PC-3 (cell line): ENCODE data around the gene KCNH5.

Experiments
- CTCF ChIP-seq: fragments of 300-600 bp; sonication (generic); conservative IDR thresholded peaks from 2 replicates; pipeline ENCODE4 v1.5.1; 2017; ENCODE audit warnings: antibody characterized with exemption, low read depth, mild to moderate bottlenecking, low read length
- EZH2phosphoT487 ChIP-seq: fragments of 300-600 bp; sonication (generic); IDR thresholded peaks from 2 replicates; pipeline ENCODE4 v1.6.1; 2018; ENCODE audit warnings: mild to moderate bottlenecking, antibody characterized with exemption, low read length, borderline replicate concordance

GRCh38 chr14:63011623-63012022, 33.6 kb downstream of the KCNH5 start:
- TF ChIP-seq EZH2phosphoT487 (no peak), CTCF (no peak)
